ENCODE results near the gene PIEZO1.

Gene PIEZO1

GRCh38 chr16:88732172-88732960 lies 52.7 kb downstream of the PIEZO1 start:
- DNase-seq, result no peak

GRCh38 chr16:88731699-88732098 lies 53.3 kb downstream of the PIEZO1 start:
- no peak for DNase-seq

DNA sequence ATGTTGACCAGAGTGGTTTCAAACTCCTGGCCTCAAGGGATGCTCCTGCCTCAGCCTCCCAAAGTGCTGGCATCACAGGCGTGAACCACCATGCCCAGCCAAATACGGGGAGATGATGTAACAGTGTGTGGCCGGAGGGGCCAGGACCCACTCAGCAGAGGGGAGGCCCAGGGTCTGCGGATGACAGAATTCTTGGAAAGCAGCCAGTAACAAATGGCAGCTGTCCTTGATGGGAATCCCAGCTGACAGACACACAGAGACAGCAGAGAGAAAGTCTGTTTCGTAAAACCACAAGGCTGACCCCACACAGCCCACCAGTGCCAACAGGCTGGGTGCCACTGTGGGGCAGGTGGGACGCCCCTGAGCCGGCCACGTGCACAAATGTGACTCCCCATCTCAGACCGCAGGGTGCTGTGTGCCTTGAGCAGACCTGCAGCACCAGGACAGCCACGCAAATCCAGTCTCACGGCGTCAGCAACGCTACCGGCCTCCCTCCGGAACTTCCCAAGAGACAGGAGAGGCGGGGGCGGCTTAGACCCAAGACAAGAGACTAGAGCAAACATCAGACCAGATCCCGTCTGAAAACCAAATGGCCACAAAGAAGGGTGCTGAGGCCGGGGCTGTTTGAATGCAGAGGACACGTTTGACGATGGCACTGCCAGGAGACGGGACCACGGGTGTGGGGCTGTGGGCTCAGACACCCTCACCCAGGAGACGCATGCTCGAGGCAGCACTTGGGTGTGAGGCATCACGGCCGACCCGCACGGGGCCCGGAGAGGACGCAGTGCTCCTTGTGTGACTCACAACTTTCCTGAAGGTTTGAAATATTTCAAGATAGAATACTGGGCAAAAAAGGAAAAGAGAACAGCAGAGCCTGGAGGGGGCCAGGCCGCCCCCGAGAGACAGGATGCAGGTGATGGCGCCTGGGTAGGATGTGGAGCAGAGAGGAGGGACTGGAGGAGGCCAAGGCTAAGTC lies 54.1 kb downstream of the PIEZO1 start:
- no peak for DNase-seq

DNA sequence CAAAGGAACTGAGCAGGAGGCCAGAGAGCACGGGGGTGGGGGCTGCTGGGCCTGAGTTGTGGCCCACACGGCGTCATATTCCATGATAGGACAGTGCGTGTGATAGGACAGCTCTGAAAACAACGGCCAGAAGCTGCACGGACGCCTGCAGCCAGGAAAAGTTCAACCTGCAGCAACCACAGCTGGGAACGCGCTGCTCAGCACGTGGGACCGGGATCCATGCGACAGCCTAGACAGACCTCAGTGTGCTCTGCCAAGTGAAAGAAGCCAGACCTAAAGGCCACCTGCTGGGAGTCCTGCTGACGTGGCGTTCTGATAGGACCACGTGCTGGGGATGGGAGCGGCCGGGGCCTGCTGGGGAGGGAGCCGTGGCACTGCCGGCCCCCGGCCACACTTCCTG lies 57.1 kb downstream of the PIEZO1 start:
- DNase-seq, result no peak

DNA sequence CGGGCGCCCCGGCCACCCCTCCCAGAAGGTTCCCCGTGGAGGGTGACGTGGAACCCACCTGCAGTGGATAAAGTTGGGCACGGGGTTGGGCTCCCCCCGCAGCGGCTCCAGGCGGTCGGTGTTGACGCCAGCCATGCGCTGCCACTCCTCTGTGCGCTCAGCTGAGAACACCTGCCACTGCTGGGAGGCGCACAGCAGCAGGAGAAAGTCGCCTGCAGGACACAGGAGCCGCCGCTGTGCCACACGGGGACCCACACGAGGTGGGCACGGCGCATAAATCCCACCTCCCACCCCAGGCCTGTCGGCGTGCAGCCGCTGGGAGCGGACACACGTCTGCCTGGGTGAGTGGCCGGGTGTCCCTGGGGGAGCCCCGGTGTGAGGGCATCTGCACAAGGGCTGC lies 58.0 kb downstream of the PIEZO1 start:
- no peak for DNase-seq

DNA sequence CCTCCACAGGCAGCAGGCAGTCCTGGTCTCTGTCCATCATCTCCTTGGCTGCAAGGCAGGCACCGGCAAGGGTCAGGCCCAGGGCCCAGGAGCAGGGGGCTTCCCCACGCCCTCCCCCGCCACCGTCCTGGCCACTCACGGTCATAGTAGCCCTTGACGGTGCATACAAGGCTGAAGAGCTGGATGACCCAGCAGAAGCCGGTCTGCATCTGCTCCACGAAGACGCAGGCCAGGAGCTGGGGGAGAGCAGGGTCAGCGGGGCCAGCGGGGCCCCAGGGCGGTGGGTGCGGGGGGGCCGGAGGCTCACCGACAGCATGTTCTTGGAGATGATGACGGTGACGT lies 58.6 kb downstream of the PIEZO1 start:
- DNase-seq, result no peak

DNA sequence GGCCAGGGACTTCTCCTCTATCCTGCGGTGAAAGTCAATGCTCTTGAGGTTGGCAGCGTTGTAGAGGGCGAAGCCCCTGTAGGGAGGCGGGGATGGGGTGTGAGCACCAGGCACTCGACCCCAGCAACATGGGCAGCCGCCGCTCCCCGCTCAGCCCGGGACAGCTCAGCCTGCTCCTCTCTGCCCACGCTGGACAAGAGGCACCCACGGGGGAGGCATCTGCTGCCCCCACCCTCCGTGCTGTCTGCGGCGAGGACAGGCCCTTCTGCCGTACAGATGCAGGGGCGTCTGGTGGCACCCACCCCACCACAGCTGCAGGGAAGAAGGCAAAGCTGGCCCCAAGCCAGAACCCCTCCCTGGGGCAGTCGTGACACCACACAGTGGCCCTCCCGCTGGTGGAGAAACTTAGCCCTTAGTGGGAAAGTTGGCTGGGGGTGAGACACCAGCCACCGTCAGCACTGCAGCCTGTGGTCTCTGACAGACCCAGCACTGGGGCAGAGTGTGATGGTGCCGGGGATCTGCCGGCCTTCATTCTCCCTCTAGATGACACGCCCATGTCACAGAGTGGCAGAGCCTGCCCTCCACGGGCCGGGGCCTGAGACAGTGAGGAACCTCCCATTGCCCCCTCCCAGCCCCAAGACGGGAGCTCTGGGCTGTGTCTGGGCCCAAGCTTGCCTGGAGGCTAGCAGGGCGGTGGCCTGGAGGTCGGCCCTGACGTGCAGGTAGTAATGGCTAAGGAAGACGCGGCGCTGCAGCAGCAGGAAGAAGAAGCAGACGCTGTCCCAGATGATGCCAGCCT lies 59.2 kb downstream of the PIEZO1 start:
- DNase-seq, result no peak

DNA sequence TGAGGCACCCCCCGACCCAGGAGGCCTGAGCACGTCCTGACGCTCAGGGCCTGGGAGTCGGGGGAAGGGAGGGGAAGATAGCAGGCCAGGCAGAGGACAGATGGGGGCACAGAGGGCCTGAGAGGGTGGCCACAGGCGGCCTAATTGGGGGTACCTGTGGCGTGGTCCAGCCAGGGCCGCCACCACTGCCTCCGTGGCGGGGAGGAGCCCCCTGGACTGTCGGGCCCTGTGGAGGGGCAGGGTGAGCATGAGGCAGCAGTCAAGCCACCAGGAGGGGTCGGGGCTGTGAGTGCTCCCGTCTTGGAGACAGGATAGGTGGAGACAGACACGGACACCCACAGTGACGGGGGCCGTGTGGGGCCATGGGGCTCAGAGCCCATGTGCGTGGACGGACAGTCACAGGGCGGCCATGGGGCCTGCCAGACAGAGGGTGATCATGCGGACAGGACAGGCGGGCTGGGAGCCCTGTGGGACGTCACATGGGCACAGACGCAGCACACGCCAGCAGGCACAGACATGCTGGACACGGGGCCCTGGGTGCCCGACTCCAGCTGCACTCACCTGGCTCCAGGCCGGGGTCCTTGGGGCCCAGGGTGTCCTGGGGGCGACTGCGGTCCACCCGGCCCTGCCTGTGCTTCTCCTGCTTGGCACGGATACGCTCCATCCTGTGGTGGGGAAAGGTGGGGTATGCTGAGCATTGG lies 60.0 kb downstream of the PIEZO1 start:
- DNase-seq, result no peak

GRCh38 chr16:88723911-88724310 lies 61.1 kb downstream of the PIEZO1 start:
- no peak for DNase-seq

DNA sequence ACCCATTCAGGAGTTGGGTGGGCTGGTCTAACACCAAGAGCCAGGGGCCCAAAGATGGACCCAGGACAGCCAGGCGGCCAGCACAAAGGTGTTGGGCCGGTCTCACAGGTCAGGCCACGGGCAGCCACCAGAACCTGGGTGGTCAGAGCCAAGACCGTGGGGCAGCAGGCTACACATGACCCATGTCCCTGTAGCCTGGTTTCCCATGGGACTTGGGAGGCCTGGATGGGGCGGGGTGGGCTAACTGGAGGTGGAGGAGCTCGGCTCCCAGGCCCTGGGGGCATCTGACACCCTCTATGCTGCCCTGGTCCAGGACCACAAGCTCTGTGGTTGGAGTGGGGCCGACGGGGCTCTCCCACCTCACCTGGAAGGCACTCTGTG lies 61.5 kb downstream of the PIEZO1 start:
- DNase-seq, result no peak

DNA sequence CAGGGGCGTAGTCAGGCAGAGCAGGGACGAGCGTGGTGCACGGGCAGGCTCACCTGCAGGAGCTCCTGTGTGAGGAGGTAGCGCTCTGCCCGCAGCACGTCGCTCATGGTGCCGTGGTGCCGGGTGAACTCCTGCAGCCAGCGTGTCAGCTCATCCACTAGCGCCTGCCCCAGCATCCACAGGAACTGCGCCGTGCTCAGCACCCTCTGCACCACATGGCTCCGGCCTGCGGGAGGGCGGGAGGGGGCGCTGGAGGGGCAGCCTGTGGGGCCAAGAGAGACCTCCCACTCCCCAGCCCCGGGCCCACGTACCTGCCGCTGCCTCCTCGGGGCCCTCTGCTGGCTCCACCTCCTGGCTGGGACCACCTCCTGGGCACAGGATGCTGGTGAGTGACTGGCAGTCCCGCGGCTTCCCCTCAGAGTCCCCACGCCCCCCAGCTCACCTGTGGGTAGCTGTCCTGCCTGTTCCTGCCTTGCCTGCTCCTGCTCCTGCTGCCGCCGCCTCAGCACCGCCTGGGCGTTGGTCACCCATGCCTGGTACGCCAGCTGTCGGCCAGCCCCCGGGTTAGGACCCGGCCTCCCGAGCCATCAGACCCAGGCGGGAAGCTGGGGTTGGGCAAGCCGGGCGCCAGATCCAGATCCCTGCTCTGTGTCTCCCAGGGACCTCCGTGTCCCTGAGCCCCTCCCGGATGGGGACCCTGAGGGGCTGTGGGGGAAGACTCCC lies 62.1 kb downstream of the PIEZO1 start:
- no peak for DNase-seq

GRCh38 chr16:88721815-88722755 lies 62.9 kb downstream of the PIEZO1 start:
- no peak for DNase-seq

GRCh38 chr16:88721236-88721635 lies 63.8 kb downstream of the PIEZO1 start:
- no peak for DNase-seq

DNA sequence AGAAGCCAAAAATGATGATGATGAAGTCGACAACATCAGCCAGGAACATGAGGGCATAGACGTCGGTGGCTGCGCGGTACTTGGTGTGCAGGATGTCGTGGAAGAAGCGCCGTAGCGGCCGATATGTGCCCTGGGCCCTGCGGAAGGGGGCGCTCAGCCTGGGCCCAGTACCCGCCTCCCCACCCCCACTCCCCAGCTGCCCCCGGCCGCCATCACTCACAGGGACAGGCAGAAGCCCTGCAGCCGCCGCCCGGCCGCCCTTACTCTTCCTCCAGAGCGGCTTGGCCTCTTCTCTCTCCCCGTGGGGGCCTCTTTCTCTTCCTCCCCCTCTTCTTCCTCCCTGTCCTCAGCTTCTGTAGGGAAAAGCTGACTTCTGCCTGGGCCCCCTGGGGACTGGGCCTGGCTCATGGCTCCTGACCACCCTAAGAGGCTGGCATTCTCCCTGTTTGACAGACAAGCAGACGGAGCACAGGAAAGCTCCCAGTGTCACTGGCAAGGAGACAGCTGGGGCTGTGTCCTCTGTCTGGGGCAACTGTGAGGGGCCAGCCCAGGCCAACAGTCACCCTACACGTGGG lies 64.5 kb downstream of the PIEZO1 start:
- DNase-seq, result no peak

DNA sequence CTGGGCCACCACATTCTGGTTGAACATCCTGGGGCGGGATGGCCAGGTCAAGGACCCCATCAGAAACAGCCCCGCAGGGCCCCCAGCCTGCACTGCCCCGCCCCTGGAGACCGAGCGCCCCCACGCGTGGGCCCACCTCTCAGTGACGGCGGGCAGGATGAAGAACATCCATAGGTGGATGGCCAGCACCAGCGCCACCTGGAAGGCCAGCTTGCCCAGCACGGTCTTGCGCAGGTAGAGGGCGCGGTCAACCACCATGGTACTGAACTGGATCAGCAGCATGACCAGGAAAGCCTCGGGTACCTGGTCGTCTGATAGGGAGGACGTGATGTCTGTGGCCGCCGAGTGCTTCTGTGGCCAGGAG lies 65.1 kb downstream of the PIEZO1 start:
- DNase-seq, result no peak

DNA sequence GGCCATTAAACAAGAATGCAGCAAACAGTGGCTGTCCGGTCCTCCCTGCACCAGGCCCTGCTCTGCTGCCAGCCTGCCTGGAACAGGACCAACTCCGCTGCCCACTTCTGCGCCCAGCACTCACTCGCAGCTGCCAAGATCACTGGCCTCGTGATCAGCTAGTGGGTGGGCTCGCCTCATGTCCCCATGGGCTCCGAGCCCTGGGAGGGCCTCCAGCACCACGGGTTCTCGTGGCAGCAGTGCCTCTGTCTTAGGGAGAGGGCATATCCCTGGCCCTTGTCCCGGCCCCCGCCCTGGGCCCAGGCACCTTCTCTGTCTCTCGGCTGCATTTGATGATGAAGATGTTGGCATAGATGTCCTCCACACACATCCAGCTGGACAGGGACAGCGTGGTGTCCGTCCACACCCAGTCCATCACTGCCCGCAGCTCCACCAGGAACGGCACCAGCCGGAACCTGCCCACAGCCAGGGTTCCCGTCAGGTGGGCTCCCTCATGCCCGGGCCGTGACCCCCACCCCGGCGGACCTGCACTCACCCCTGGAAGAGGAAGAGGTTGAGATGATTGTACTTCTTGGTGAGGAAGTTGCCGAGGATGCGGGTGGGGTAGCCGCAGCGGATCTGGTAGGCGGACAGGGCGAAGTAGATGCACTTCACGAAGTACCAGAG lies 65.6 kb downstream of the PIEZO1 start:
- DNase-seq, result no peak

GRCh38 chr16:88718178-88718577 lies 66.8 kb downstream of the PIEZO1 start:
- no peak for DNase-seq

DNA sequence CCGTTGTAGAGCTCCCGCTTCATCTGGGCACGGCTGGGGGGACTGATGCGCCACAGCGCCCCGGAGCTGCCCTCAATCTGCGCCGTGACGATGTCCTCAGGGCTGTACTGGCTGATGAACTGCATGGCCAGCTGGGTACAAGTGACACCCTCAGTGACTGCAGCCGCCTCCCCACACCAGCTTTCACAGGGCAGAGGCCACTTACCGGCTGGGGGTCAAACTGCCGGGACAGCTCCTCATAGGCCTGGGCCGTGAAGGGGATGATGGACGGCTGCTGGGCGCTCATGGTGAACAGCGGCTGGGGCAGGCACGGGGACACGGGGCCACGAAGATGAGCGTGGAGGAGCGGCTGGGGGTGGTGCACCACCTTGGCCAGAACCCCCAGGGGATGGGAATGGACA lies 68.4 kb downstream of the PIEZO1 start:
- no peak for DNase-seq

DNA sequence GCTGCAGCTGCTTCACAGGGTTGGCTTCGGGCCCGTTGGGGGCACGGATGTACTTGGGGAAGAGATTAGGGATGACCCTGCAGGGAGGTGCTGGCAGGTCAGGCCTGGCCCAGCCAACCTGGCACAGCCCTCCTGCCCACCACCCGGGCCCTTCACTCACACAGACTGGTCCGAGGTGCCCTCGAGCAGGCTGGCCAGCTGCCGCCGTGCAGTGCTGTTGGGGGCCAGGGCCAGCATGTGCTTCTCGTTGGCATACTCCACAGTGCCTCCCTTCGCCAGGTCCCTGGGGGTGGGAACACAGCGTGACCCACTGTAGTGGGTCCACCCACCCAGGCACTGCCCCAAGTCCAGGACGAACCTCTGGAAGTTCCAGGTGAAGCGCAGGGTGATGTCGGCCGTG lies 68.8 kb downstream of the PIEZO1 start:
- DNase-seq, result no peak

Measured in HCEC 1CT (cell line).